PC-3 (cell line): ENCODE measurements around the gene NKX2-4.

Source experiments
- CTCF ChIP-seq: fragments of 300-600 bp; sonication (generic); conservative IDR thresholded peaks from 2 replicates; pipeline ENCODE4 v1.5.1; 2017; ENCODE audit warnings: antibody characterized with exemption, low read depth, mild to moderate bottlenecking, low read length
- EZH2 ChIP-seq: fragments of 300-600 bp; sonication (generic); IDR thresholded peaks from one replicate; pipeline ENCODE4 v1.6.1; 2017; ENCODE audit warnings: antibody characterized with exemption, mild to moderate bottlenecking, low read length; ENCODE audit not compliant: unreplicated experiment

GRCh38 chr20:21395051-21395665, 2.2 kb downstream of the NKX2-4 start:
- TF ChIP-seq CTCF: no peak
- TF ChIP-seq EZH2: no peak
